Stimulated activated CD4-positive, alpha-beta T cell treated with anti-CD3 and anti-CD28 coated beads, Interleukin-1b, Interleukin-23, amount 100 ng/mL, for 4 hours (primary cell): ENCODE results near the gene FHL2.

Source experiments
- DNase-seq, 2 donors: peaks; one replicate each; pipeline ENCODE4 v3.0.0-alpha.2; 2020; ENCODE audit warnings: low read depth in 2 of 2

Gene FHL2

DNA sequence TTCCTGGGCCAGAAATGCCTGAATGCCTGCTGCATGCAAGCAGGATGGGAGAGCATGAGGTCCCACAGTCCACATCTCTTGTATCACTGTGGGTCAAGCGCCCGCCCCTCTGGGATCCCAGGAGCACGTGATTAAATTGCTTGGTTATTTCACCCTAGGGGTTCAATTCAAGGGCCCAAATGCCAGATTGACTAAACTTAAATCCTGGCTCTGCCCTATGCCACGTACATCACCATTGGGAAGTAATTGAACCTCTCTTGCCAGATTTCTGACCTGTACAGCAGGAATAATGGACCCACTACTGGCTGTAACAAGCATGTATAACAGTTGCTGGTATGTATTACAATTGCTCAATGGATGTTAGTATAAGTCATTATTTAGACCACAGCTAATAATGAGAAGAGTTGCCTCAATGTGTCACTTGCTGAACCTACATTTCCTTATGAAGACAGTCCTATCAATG is 19.9 kb downstream of the FHL2 start:
- no peak for DNase-seq

DNA sequence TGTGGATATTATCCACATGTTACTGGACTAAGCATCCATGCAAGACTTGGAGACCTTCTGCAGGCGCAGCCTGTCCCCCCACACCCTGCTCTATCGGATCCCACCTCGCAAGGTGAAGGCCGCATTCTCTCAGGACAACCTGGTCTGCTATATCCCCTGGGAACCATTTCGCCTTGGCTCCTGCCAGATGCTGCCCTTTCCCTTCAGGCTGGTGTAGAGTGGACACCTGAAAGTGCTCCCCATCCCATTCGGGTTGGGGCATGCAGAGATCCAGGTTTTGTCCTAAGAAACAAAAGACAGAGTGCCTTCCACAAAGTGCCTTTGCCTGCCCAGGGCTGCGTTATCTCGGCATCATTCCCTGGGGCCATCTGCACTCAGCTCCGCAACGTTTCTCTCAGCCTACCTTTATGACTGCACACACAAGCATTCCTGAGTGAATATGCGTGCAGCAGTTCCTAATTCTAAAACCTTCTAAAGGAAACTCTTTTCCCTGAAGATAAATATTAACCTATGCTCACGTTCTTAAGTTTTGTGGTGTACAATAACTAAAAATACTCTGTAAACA is 20.5 kb downstream of the FHL2 start:
- no peak for DNase-seq

DNA sequence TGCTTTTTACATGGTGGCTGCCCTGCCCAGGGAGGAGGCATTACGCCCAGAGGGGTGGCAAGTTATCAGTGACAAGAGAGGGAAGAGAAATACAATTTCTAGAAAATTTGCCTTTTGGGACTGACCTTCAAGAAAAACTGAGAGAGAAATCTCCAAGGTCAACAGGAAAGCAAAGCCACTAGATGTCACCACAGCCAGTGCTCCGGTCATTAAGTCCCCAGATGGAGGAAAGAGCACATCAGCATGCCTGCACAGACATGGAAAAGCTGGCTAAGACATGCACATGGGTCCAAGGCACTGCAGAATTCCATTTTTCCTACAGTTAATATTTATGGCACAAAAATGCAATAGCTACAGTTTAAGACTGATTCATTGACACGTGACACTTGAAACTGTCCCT is 21.0 kb downstream of the FHL2 start:
- no peak for DNase-seq

DNA sequence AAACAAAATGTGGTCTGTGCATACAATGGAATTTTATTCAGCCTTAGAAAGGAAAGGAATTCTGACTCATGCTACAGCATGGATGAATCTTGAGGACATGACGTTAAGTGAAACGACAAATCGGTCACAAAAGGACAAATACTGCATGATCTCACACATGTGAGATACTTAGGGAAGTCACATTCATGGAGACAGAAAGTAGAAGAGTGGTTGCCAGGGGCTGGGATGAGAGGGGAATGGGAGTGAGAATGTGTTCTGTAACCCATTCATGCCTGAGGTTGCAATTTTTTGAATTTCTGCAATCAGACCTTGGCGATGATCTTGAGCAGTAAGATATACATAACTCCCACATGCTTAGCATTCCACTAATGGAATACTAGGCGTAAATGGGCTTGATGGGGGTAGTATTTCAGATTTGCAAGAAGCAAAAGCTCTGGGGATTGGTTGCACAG is 22.0 kb downstream of the FHL2 start:
- DNase-seq, result no peak

DNA sequence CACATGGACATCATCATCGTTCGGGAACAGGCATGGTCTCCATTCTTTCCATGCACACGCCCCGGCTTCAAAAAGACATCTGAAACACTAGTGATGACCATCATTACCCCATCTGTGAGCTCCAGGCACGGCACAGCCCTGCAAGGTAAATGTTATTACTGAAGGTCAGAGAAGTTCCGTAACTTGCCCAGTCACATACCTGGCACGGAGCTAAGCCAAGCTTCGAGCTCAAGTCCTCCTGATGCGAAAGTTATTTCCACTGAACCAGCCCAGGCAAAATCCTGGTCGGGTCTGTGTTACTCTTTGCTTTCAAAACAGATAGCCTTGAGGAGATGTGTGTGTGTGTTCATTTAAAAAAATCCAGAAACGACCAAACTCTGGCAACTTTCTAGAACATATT is 22.8 kb downstream of the FHL2 start:
- DNase-seq, result no peak

DNA sequence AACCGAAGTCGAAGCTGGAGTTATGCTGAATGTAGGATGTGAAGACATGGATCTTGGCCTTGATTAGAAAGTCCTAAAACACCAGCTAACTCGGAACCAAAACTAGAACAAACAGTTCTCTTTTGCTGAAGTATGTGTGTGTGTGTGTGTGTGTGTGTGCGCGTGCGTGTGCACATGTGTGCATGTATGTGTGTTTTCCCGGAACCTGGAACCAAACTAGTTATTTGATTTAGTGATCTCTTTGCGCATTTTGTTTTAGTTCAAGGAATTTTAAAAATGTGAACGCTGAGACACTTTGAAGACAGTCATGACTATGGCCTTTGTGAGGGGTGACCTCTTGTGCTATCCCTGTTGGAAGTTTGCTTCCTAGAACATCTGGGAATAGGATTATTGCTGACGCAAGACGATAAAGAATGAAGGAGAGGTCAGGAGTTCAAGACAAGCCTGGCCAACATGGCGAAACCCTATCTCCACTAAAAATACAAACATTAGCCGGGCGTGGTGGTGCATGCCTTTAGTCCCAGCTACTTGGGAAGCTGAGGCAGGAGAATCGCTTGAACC is 23.8 kb downstream of the FHL2 start:
- no peak for DNase-seq

DNA sequence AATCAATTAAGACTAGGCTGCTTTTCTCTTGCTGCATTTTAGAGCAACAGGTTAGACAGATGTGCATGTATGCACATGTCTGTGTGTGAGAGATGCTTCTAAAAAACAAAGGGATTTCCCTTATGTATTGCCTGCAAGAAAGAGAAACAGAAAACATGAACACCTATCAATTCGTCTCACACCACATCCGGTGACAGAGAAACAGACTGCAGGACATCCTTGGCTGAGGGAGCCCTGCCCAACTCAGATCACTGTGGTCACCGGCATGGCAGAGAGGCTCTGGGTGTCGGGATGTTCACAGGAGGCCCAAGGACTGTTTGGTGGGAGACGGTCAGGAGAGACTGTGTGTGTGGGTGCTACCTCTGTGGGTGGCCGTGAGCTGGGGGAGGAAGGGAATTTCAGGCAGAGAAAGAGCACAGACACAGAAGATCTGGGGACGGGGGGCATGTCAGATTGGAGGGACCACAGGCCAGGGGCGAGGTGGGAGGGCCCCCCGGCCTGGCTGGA is 24.9 kb downstream of the FHL2 start:
- DNase-seq, result no peak

DNA sequence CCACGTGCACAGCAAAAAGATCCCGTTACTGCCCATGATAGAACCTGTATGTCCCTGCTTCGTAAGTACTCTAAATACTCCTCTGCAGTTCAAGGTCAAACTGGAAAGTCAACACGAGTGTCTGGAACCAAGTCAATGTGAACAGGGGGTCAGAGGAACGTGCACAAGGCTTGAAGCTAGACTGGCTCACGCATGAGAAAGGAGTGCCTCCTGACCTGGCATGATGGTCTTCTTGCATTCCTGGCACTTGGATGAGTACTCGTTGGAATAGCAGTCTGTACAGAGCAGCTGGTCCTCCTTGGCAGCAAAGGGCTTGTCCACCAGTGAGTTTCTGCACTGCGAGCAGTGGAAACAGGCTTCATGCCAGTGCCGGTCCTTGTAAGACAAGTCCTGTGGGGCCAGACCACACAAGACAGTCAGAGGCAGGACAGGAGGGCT is 25.5 kb downstream of the FHL2 start:
- DNase-seq, result no peak

DNA sequence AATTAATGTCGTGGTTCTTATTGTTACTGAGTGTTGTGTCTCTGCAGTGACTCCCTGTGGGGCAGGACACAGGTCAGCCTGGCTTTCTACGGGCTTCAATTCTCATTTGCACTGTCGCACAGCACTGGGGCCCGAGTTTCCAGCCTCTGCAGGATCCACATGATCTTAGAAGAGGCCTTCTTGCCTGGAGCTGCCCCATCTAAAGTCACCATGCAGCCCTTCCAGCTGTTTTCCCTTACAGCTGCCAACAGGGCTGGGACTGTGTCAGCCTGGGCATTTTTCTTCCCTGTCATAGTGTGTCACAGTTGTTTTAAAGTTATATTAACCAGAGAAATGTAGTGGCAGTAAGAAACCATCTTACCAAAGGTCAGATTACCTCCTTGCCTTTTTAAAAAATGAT is 27.0 kb downstream of the FHL2 start:
- no peak for DNase-seq

DNA sequence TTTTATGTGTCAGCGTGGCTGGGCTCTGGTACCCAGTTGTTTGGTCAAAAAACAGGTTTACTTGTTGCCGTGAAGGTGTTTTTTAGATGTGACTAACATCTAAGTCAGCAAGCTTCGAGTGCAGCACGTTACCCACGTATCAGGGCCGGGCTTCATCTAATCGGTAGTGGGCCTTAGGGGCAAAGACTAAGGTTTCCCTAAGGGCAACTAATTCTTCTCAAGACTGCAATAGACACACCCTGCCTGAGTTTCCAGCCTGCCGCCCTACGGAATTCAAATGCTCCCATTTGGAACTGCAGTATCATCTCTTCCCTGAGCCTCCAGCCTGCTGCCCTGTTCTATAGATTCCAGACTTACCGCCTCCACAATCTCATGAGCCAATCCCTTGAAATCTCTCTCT is 27.7 kb downstream of the FHL2 start:
- no peak for DNase-seq

DNA sequence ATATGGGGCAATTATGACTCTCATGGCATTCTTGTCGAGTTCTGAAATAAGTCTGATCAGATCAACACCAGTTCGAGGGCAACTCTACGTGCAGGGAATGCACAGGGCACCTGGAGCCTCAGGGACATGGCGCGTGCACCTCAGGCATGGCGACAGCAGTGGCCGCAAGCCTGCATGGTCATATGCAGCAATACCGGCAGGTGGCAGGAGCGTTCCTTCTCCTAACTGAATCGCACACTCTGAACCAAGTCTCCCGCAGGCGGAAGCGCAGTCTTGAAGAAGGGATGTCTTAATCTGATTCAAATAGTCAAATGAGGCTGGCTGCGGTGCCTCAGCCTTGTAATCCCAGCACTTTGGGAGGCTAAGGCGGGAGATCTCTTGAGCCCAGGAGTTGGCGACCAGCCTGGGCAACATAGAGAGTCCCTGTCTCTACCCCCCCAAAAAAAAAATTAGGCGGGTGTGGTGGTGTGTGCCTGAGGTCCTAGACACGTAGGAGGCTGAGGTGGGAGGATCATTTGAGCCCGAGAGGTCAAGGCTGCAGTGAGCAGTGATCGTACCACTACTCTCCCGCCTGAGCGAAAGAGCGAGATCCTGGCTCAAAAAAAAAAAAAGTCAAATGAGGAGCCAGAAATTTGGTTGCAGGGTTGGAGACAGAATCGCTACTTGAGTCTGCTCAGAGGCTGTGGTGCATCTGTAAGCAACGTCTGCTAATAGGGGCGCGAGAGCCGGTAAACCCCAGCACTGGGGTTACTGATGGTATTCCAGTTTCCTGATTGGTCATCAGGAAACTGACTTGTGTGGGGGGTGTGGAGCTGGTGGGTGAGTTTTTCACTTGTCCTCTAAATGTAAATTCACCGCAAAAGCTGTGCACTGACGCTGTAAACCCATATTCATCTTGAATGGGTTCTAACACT is 28.8 kb downstream of the FHL2 start:
- peak; percentile 80 to 83 for DNase-seq

DNA sequence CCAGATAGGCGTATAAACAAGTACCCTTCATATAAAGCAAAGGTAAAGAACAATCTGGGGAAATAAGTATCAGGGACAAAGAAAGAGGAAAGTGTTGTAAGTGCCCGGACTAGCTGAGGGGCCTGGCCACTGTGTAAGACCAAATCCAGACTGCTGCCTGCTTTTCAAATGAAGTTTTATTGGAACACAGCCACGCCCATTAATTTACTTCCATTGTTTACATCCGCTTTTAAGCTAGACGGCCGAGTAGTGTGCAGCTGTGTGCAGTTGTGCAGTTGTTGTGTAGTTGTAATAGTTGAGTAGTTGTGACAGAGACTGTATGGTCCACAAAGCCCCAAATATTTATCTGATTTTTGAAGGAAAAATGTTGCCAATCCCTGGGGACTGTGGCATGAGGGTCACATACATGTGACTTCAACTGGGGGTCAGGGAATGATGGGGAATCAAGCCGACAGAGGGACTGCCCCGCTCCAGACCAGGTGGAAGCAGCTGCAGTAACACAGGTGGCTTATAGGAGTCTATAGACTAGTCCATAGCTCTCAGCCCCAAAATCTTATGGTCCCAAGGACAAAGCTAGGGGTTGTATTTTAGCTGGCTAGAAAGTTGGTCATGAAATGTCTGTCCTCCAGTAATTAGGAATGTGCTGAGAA is 30.0 kb downstream of the FHL2 start:
- DNase-seq, result no peak

DNA sequence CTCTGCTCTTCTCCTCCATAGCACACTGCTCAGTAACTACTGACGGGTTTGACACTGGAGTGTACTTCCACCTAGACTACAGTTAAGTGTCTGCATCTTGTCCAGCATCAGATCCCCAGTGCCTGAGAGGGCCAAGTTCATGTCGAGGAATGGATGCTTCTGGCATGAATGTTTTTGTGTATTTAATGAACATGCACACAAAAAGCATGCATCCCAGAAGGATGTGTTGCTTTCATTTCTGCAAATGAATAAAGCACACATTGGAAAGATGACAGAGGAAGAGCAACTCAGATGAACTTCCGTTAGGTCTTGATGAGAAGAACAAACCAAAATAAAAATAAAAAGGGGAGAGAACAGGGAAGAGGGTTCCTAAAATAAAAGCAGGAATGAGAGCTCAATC is 33.6 kb downstream of the FHL2 start:
- no peak for DNase-seq

DNA sequence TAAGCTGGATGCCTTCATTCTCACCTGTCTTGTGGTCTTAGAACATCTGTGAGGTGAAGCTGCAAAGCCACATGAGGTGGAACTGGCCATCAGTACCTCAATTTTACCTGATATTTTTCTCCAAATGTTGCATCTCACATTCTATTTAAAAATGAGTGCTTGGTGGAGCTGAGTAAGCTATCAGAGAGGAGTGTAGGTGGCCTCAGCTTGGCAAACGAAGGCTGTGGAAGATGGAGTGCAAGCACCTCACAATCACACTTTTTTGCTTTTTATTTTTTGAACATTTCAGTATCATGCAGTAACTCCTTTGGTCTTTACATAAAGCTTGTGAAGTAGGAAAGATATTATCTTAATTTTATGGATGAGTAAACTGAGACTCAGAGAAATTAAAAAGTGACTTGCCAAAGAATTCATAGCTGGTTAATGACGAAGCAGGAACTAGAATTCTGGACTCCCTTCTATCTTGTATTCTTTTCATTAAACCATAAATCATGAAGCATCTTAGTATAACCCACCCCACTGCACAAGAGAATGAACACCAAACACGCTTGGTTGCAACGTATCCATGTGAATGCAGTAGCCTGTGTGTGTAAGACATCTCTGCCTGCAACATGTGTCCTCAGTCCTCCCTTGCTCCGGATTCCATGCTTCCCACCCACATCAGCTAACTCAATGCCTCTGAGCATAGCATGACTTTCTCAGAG is 34.3 kb downstream of the FHL2 start:
- DNase-seq, result no peak

DNA sequence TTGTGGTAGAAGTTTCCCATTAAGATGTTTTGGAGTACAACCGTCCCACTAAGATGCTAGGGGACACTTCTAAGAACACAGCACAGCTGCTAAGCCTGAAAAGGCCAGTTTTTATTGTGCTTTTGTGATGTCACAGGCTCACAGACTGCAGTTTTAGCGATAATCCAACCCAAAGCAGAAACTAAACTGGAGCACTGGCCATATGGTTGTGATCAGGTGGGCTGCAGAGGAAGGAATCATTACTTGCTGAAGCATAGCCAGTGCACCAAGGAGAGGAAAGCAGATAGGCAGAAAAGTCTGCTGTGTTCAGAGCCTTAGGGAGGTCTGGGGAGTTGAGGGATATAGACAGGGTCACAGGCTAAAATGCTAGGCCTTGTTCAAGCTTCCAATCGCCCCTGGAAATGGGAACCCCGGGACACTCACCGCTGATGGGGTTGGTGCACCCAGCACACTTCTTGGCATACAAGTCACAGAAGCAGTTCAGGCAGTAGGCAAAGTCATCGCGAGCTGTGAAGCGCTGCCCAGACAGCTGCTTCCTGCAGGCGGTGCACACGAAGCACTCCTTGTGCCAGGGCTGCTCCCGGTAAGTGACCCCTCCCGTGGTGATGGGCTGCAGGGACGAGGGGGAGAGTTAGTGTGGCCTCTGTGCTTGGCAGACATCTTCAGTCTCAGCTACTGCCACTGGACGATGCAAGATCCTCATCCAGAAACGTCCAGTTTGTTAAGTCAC is 35.8 kb downstream of the FHL2 start:
- DNase-seq, result no peak

DNA sequence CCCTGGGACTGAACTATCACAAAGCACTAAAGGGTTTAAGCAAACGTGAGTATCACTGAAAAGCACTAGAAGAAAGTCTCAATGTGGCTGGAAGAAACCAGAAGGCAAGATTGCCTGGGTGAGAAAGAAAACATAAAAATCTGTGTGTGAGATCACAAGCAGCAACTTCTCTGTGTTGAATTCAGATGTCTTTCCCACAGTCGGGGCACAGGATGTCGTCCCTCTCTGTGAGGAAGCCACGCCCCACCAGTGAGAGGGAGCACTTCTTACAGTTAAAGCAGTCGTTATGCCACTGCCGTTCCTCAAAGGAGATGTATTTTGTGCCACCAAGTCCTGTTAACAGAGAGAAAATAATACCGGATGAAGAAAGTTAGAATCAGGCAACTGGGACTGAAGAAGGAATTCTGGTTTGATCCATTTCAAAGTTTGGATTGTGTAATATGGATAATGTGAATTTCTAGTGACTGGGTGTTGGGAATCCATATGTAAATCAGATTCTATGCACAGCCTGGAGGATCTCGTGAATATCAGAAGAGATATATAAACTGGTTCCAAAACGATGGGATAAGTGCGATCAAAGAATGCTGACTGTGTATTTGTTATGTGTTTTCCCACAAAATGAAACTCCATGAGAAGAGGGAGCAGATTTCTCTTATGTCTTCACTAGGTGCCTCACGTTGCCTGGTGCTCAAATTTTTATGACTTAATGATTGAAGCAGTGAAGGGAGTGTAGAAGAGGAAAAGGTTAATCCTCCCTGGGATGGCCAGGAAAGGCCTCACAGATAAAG is 37.6 kb downstream of the FHL2 start:
- peak; percentile 7 to 10 for DNase-seq

DNA sequence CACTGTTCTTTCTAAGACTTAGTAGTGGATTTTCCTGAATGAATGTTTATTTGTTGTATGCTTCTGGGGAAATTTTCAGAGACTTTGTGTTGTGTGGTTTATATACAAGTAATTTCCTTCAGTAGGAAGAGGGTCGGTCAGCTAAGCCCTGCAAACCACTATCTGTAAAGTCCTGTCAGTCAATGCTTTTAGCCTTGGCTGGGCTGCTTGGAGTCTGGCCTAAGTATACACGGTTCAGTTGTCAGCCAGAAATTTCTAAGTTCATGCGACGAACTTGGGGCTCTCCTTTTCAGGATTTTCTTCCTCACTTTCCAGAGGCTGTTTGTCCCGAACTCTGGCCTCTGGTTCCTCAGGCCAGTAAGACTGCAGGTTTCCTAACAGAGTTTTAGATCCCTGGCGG is 40.3 kb downstream of the FHL2 start:
- no peak for DNase-seq

DNA sequence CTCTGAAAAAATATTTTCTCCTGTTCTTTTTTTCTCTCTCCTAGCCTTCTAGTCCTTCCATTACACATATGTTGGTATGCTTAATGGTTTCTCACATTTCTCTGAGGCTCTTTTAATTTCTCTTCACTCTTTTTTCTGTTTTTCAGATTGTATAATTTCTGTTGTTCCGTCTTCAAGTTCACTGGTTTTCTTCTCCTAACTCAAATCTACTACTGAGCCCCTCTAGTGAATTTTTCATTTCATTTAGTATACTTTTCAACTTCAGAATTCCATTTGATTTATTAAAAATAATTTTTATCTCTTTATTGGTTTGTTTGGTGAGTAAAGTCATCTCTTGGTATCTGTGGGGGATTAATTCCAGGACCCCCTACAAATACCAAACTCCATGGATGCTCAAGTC is 41.7 kb downstream of the FHL2 start:
- no peak for DNase-seq

DNA sequence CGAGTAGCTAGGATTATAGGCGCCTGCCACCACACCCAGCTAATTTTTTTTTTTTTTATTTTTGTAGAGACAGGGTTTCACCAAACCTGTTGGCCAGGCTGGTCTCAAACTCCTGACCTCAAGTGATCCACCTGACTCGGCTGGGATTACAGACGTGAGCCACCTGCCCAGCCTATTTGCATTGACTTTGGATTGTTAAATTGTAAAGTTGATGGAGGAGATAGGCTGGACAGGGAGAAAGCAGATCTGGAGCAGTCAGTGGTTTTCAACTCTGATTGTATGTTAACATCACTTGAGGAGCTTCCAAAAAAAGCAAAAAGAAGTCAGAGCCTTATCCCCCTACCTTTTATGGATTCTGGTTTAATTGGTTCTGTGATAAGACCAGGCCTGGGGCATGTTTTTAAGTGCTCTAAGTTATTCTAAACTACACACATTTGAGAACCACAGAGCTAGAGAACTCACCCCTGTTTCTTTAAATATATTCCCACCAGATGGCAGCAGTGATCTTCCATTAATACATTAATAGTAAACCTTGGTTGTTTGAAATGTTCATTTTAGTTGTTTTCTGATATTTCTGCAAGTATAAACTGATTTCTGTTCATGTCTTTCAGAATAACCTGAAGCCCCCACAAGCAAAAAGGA is 54.0 kb downstream of the FHL2 start:
- DNase-seq, result no peak

DNA sequence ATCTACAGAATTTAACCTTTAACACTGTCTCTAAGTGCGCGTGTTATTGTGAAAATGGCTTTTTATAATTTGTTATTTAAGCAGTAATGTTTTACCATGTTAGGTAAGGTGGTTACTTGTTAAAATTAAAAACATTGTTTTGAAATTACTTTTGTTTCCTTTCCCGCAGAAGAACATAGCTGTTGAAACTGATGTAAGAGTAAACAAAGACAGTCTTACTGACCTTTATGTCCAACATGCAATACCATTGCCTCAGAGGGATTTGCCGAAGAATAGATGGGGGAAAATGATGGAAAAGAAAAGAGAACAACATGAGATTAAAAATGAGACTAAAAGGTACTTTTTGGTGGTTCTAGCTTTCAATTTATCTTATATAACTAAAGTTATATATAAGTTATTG is 59.4 kb downstream of the FHL2 start:
- DNase-seq, result no peak
